Liver (tissue), 9 donors: ENCODE data around the gene TNP2. TPM values are rescaled to one million over a fixed set of nuclear protein-coding genes. Genes with fewer than 3 reads are reported as not detected.

Experiments
- DNase-seq: peaks from one replicate; pipeline ENCODE4 v3.0.0-alpha.2; 2017; ENCODE audit warnings: low spot score
- H3K27ac ChIP-seq, 2 donors: one replicate each; pipeline ENCODE4 v1.7.0; 2013; ENCODE audit warnings: inconsistent platforms in 2 of 2, low read length in 2 of 2, control low read depth in 1 of 2, low read depth in 1 of 2, mild to moderate bottlenecking in 1 of 2
- H3K27me3 ChIP-seq, 4 donors: one replicate each; pipeline versions ENCODE4 v1.6.1 to v1.7.0; 2013; ENCODE audit warnings: low read length in 3 of 4, inconsistent platforms in 1 of 4, mild to moderate bottlenecking in 1 of 4, moderate library complexity in 1 of 4; ENCODE audit not compliant: control insufficient read depth in 4 of 4, insufficient read depth in 4 of 4
- H3K36me3 ChIP-seq, 4 donors: one replicate each; pipeline versions ENCODE4 v1.6.1 to v1.7.0; 2013; ENCODE audit warnings: low read length in 3 of 4, mild to moderate bottlenecking in 3 of 4, low read depth in 1 of 4, moderate library complexity in 1 of 4; ENCODE audit not compliant: control insufficient read depth in 4 of 4, insufficient read depth in 3 of 4
- H3K4me1 ChIP-seq, 4 donors: one replicate each; pipeline versions ENCODE4 v1.6.1 to v1.7.0; 2013; ENCODE audit warnings: low read length in 3 of 4, mild to moderate bottlenecking in 3 of 4, moderate library complexity in 1 of 4; ENCODE audit not compliant: control insufficient read depth in 4 of 4, insufficient read depth in 4 of 4
- H3K4me3 ChIP-seq, 3 donors: one replicate each; pipeline versions ENCODE4 v1.6.1 to v1.7.0; 2013; ENCODE audit warnings: low read length in 3 of 3, control low read depth in 1 of 3, low read depth in 1 of 3, mild to moderate bottlenecking in 1 of 3
- H3K9ac ChIP-seq, 2 donors: one replicate each; pipeline ENCODE4 v1.7.0; 2013; ENCODE audit warnings: low read length in 2 of 2, mild to moderate bottlenecking in 2 of 2, moderate library complexity in 2 of 2, control low read depth in 1 of 2, low read depth in 1 of 2
- H3K9me3 ChIP-seq, 4 donors: one replicate each; pipeline versions ENCODE4 v1.6.1 to v1.7.0; 2013; ENCODE audit warnings: low read length in 3 of 4; ENCODE audit not compliant: control insufficient read depth in 4 of 4
- ATF3 ChIP-seq: IDR thresholded peaks from 2 replicates; pipeline ENCODE4 v1.6.1; 2016; ENCODE audit warnings: antibody characterized with exemption
- CTCF ChIP-seq: fragments of 150-350 bp; IDR thresholded peaks from 2 replicates; pipeline ENCODE4 v1.5.1; 2017; ENCODE audit warnings: improper control_type of control experiment, low read depth, low read length; ENCODE audit not compliant: missing input control
- EGR1 ChIP-seq, 2 donors: IDR thresholded peaks; 2 replicates each; pipeline ENCODE4 v1.6.1; 2016 to 2018; ENCODE audit warnings: antibody characterized with exemption in 2 of 2, low read depth in 2 of 2
- FOXA2 ChIP-seq: IDR thresholded peaks from 2 replicates; pipeline ENCODE4 v1.6.1; 2016; ENCODE audit warnings: antibody characterized with exemption
- HNF4A ChIP-seq, 2 donors: conservative IDR thresholded peaks; 2 replicates each; pipeline ENCODE4 v1.6.1; 2016; ENCODE audit warnings: antibody characterized with exemption in 2 of 2, mild to moderate bottlenecking in 2 of 2
- HNF4G ChIP-seq: IDR thresholded peaks from 2 replicates; pipeline ENCODE4 v1.6.1; 2016; ENCODE audit warnings: antibody characterized with exemption
- MAX ChIP-seq: IDR thresholded peaks from 2 replicates; pipeline ENCODE4 v1.6.1; 2016; ENCODE audit warnings: antibody characterized with exemption
- NR2F2 ChIP-seq: IDR thresholded peaks from 2 replicates; pipeline ENCODE4 v1.6.1; 2016; ENCODE audit warnings: antibody characterized with exemption
- RAD21 ChIP-seq, 2 donors: IDR thresholded peaks; 2 replicates each; pipeline ENCODE4 v1.6.1; 2016; ENCODE audit warnings: antibody characterized with exemption in 2 of 2, mild to moderate bottlenecking in 2 of 2
- RXRA ChIP-seq, 2 donors: IDR thresholded peaks; 2 replicates each; pipeline ENCODE4 v1.6.1; 2017 to 2018; ENCODE audit warnings: antibody characterized with exemption in 2 of 2, mild to moderate bottlenecking in 1 of 2
- SP1 ChIP-seq: IDR thresholded peaks from 2 replicates; pipeline ENCODE4 v1.6.1; 2018; ENCODE audit warnings: antibody characterized with exemption, mild to moderate bottlenecking
- TAF1 ChIP-seq: conservative IDR thresholded peaks from 2 replicates; pipeline ENCODE4 v1.6.1; 2016; ENCODE audit warnings: antibody characterized with exemption, mild to moderate bottlenecking
- ZBTB33 ChIP-seq: IDR thresholded peaks from 2 replicates; pipeline ENCODE4 v1.6.1; 2016; ENCODE audit warnings: antibody characterized with exemption
- WGBS: extraction: QIAGEN DNeasy Blood & Tissue Kit; methylation state at CpG from one replicate; pipeline ENCODE4 v1.1.7; 2013; 5-methylcytosine and 5-hydroxymethylcytosine counted together
- polyA plus RNA-seq, 2 donors: library from polyadenylated mRNA; stranded (reverse) in 1 of 2; unstranded in 1 of 2; fragments of 200-250 nt in 1 of 2; fragments of >200 nt in 1 of 2; fragmentation: Nextera tagmentation in 1 of 2; extraction: Ambion mirVana in 1 of 2; gene quantifications; one replicate each; pipeline versions ENCODE4 v1.2.1 to v1.2.3, GENCODE V29; 2013 to 2015
- total RNA-seq, 2 donors: library from RNA; depleted of rRNA; stranded (reverse); fragments of >200 nt; gene quantifications; one replicate each; pipeline ENCODE4 v1.2.3, GENCODE V29; 2014
- donor health status: healthy.
- donor health status: healthy.
- donor health status: healthy.
- donor health status: healthy.
- donor health status: healthy.

TNP2 gene
- total and polyA plus RNA-seq, 4 donors, result not detected

- no peak for TF ChIP-seq ATF3
These were observed 29.2 kb upstream of the TNP2 start (continued) for GRCh38 chr16:11298143-11298900.

GRCh38 chr16:11297492-11298142 lies 28.5 kb upstream of the TNP2 start:
- DNase-seq, result no peak
- no peak overlapping the region for H3K27ac ChIP-seq

GRCh38 chr16:11296706-11297491 lies 27.8 kb upstream of the TNP2 start:
- no peaks in the 10 kb centered on the region for H3K9me3 ChIP-seq
- no peak for DNase-seq
- 40% methylated on average over 10 of the region's 10 CpGs for WGBS
- H3K9ac ChIP-seq, result no peak overlapping the region
- H3K4me1 ChIP-seq, result peaks cover 6 to 17% (median 11%) of the 10 kb centered on the region in 4 donors
- H3K36me3 ChIP-seq, result no peaks in the 10 kb centered on the region
- no peaks in the 10 kb centered on the region for H3K27me3 ChIP-seq
- no peak overlapping the region for H3K4me3 ChIP-seq
- H3K27ac ChIP-seq, result no peak overlapping the region
- TF ChIP-seq CTCF, result no peak
- no peak for TF ChIP-seq HNF4A (conservative IDR thresholded peaks at IDR 0.05)
- peak; percentile 32 for TF ChIP-seq FOXA2
- TF ChIP-seq TAF1, result no peak
- TF ChIP-seq RXRA (IDR thresholded peaks at IDR 0.05), result no peak
- no peak for TF ChIP-seq MAX
- no peak for TF ChIP-seq HNF4G
- TF ChIP-seq SP1, result peak; percentile 6

More at GRCh38 chr16:11297492-11298142, 28.5 kb upstream of the TNP2 start:
- H3K4me1 ChIP-seq, result peaks cover 6 to 17% (median 11%) of the 10 kb centered on the region in 4 donors
- TF ChIP-seq SP1, result peak; percentile 30
- peak in 1 of 2 donors; percentile 12 for TF ChIP-seq RXRA (IDR thresholded peaks at IDR 0.05)
- TF ChIP-seq RAD21 (IDR thresholded peaks at IDR 0.05), result peak; percentile 15 to 46
- TF ChIP-seq EGR1 (IDR thresholded peaks at IDR 0.05; ENCODE audit: low read depth in 2 of 2), result no peak
- no peak for TF ChIP-seq NR2F2
- H3K4me3 ChIP-seq, result peak overlapping the region in 1 of 3 donors; percentile 4
- H3K9ac ChIP-seq, result no peak overlapping the region
- H3K27me3 ChIP-seq, result no peaks in the 10 kb centered on the region
- no peaks in the 10 kb centered on the region for H3K36me3 ChIP-seq
- 20% methylated on average over 19 of the region's 19 CpGs for WGBS
- no peaks in the 10 kb centered on the region for H3K9me3 ChIP-seq

GRCh38 chr16:11296351-11296705 lies 27.2 kb upstream of the TNP2 start:
- Histone ChIP-seq H3K4me3 (no peak overlapping the region), H3K36me3 (no peaks in the 10 kb centered on the region), H3K27me3 (no peaks in the 10 kb centered on the region), H3K27ac (no peak overlapping the region), H3K9ac (no peak overlapping the region), H3K4me1 (peaks cover 6 to 17% (median 11%) of the 10 kb centered on the region in 4 donors), H3K9me3 (no peaks in the 10 kb centered on the region)
- DNase-seq, result no peak
- no peak for TF ChIP-seq CTCF
- TF ChIP-seq ZBTB33, result no peak
- no peak for TF ChIP-seq FOXA2
- WGBS, result 74% methylated on average over 3 of the region's 3 CpGs
